Mammary epithelial cell (primary cell): Measurements from ENCODE around the gene GABARAP.

Experiments used
- CTCF ChIP-seq, 2 donors: IDR thresholded peaks in 1 of 2; conservative IDR thresholded peaks in 1 of 2; 2 replicates each; pipeline ENCODE4 v1.5.1; 2011 to 2012; ENCODE audit warnings: inconsistent platforms in 2 of 2, low read length in 2 of 2, mild to moderate bottlenecking in 2 of 2, control low read depth in 1 of 2, low read depth in 1 of 2; ENCODE audit not compliant: insufficient read depth in 1 of 2; ENCODE audit errors: extremely low read depth in 1 of 2
- EZH2 ChIP-seq: IDR thresholded peaks from 2 replicates; pipeline ENCODE4 v1.6.1; 2012; ENCODE audit warnings: low read length, inconsistent platforms, borderline replicate concordance

GRCh38 chr17:7222972-7223292 lies 19.3 kb downstream of the GABARAP start:
- no peak for TF ChIP-seq CTCF (conservative IDR thresholded peaks at IDR 0.05 in 1 of 2, IDR thresholded peaks at IDR 0.05 in 1 of 2; ENCODE audit: extremely low read depth in 1 of 2, insufficient read depth in 1 of 2, low read depth in 1 of 2, low read length in 2 of 2)
- no peak for TF ChIP-seq EZH2
